HPDE6-E6E7 (cell line): ENCODE results near the gene MACROD2.

ENCODE experiments used
- DNase-seq: peaks from one replicate; pipeline ENCODE4 v3.0.0; 2011; ENCODE audit warnings: missing footprints; ENCODE audit errors: extremely low spot score

Gene MACROD2

GRCh38 chr20:14865731-14866130, 870.4 kb downstream of the MACROD2 start:
- no peak for DNase-seq

DNA sequence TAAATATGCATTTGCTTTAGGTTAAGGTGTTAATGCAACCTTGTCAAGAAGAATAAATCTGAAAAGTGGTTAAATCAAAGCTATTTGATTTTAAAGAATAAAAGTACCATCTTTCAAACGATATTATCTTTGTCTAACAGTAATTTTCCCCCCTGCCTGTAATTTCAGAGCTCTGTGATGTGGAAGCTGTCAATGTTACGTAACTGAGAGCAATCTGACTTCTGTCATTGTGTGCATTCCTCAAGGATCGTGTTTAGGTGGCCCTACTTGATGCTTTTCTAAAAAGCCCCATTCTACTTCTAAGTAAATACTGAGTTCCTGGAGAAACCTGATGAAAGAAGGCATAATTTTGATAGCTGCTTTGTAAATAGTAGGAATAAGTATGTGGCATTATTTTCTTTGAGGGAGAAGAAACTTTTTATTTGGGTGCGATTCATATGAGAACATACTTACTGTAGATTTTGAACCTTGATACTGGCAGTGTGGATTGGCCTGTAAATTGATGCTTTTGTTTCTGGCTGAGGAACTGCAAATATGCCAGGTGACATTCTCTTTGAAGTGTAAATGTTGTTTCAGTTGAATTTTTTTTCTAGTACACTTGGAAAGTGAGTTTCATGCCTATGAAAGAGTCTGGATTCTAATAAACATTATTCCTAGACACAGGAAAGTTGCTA, 871.7 kb downstream of the MACROD2 start:
- no peak for DNase-seq

DNA sequence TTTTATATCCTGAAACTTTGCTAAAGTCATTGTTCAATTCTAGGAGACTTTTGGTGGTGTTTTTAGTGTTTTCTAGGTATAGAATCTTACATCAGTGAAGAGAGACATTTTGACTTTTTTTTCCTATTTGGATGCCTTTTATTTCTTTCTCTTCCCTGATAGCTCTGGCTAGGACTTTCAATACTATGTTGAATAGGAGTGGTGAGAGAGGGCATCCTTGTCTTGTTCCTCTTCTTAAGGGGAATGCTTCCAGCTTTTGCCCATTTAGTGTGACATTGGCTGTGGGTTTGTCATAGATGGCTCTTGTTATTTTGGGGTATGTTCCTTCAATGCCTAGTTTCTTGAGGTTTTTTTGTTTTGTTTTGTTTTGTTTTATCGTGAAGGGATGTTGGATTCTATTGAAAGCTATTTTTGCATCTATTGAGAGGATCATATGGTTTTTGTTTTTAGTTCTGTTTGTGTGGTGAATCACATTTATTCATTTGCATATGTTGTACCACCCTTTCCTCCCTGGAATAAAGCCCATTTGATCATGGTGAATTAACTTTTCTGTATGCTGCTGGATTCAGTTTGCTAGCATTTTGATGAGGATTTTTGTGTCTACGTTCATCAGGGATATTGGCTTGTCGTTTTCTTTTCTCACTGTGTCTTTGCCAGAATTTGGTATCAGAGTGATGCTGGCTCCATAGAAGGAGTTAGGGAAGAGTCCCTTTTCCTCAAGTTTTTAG, 882.1 kb downstream of the MACROD2 start:
- DNase-seq = no peak

DNA sequence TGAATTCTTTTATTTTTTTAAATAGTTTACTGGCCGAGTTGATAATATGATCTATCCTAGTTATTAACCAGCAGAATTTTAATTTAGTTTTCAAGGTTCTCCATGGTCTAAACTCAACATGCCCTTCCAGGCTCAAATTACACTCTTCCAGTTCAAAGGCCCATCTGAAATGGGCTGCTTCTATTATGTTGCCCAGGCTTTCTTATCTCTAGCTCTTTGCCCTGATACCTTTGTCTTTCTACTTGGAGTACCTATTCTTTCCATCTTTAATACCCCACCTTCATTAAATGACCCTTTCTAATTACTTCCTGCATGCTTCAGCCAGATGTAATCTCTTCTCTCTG, 883.3 kb downstream of the MACROD2 start:
- DNase-seq = no peak

DNA sequence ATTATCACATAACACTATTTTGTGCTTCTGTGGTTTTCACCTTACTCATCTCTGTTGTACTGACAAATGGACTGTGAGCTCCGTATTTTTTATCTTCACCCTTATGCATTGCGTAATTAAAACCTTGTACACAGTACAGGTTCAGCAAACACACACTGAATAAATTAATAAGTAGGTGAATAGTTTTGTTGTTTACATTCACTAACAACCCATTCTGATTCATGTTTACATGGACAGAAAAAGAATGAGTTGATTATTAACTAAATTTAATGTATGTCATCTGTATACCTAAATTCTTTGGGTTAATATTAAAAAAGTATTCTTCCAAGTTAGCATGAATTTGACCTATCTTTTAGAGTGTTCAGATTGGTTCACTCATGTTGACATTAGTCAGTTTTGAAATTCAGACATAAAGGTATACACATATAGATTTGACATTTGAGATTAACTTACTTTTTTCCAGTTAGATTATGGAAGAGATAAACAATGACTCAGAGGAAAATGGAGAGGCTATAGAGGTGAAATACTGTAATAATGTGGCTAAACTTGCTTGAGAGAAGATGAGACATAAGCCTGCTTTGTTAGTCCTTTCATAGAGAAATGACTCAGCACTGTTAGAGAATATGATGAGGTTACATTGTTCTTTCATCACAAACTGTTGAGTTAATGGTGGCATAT, 883.8 kb downstream of the MACROD2 start:
- peak; percentile 90 for DNase-seq

GRCh38 chr20:14879839-14880238, 884.5 kb downstream of the MACROD2 start:
- DNase-seq = no peak

DNA sequence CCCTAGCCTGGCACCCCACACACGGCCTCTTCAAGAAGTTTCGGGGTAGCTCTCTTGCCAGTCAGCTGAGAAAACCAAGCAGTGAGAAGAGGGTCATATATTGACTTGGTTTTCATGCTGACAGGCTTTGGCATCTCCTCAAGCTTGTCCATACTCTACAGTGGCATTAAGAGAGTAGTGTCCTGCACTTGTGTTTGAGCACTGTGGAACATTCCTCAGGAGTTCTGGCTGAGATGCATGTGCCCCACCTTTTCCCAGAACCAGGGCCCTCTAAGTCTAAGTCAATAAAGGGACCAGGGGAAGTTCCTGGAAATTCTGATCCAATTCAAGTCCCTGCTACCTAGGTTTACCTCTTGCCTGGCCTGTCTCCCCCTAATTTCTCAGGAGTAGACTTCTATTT, 886.2 kb downstream of the MACROD2 start:
- no peak for DNase-seq

DNA sequence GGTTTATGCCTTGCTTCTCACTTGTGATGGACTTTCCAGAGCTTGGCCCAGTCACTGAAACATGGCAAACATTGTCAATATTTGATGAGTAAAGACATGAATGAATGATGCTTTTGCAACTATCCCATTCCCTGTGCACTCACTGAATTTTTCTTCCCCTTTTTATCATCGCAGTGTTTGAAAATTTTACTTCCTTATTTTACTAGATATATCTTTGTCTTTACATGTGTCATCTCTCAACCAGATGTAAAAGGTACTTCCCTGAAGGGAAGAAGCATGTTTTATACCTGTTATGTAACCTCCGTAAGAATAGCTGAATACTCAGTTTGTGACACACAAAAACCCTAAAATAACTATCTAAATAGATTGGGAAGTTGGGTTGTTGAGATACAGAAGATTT, 886.8 kb downstream of the MACROD2 start:
- no peak for DNase-seq

DNA sequence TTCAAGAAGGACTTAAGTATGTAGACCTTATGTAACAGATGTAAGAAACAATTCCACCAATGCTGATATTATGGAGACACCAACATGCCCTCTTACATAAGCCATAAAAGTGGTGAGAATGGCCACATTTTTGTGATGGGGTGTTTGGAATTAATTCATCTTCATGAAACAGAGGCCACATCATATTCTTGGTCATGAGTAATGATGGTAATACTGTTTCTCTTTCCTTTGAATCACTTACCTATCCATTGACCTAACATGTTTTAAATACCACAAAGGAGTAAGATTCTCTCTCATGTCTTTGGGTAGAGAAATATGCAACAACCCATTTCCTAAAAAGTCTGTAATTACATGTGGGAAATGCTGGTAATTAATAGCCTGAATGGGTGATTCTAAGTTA, 887.5 kb downstream of the MACROD2 start:
- no peak for DNase-seq

GRCh38 chr20:14883324-14883723, 888.0 kb downstream of the MACROD2 start:
- no peak for DNase-seq

DNA sequence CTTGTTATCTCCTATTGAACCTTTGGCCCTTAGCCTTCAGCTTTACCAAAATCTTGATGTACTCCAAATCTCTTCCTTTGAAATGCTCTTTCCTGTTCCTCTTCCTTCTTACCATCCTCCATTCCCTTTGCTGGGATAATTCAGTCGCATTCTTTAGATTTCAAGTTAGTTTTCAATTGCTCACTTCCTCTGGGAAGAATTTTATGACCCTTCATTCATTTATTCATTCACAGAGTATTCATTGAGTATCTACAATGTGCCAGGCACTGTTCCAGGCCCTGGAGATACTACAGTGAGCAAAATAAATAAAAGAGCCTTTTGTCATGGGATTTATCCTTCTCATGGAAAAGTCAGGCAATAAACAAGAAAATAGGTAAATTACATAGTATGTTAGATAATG, 890.3 kb downstream of the MACROD2 start:
- no peak for DNase-seq

DNA sequence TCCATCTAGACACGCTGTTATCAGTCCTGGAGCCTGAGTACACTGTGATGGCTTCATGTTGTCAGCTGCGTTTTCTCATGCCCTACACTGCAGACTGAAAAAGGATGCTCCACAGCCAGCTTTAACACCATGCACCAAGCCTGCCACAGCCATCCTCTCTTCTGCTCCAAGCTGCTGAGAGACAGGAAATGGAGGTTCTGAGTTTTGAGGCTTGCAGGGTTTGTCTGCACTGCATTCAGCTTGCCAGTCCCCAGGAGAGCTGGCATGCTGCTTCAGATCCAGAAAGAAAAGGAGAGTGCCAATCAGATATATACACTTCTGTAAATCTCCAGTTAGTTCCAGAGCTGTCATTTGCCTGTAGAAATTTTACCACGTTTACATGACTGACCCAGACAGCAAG, 892.8 kb downstream of the MACROD2 start:
- DNase-seq = no peak

- no peak for DNase-seq
These were observed 894.4 kb downstream of the MACROD2 start for GRCh38 chr20:14889496-14890255.

GRCh38 chr20:14890713-14891112, 895.4 kb downstream of the MACROD2 start:
- no peak for DNase-seq

GRCh38 chr20:14892782-14893181, 897.5 kb downstream of the MACROD2 start:
- DNase-seq = no peak

DNA sequence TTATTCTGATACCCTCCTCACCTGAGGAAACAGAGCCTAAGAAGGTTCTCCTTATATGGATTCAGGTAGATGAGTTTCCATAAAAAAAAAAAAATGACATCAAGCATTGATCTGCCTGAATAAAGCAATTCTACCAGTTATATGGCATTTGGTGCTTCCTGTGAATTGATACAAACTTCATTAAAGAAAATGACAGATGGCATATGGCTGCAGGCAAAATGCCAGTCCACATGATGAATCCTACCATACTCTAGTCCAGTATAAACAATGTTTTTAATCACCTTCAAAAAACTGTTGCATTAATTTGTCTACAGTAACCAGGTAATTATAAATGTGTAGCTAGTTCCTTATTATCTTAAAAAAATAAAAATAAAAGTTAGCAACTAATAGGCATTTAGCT, 901.3 kb downstream of the MACROD2 start:
- no peak for DNase-seq

- no peak for DNase-seq
These were observed 902.3 kb downstream of the MACROD2 start for GRCh38 chr20:14897608-14898007.

DNA sequence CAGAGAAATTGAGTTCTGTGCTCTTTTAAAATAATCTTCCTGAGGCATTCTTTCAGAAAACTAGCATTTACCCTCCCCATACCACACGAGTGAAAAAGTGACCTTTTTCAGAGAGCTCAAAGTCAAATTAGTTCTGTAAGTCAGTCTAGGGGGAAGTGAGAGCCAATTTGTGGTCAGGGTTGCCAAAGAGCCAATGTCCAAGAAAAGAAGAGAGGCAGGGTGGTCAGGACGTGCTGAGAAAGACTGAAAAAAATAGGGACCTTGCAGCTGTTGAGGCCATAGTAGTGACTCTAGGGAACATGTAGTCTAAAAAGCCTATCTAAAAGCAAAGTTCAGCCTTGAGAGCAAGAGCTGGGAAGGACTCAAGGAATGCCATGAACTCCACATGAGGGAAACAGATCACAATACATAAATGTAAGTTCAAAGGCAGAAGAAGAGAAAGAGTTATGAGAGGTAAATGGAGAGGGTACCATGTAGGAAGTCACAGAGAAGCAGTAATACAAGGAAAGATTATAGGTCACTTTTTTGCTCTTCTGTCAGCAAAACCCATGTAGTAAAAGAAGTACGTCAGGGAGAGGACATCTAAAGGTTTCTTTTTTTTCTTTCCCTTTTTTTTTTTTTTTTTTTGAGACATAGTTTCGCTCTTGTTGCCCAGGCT, 907.2 kb downstream of the MACROD2 start:
- DNase-seq = no peak

DNA sequence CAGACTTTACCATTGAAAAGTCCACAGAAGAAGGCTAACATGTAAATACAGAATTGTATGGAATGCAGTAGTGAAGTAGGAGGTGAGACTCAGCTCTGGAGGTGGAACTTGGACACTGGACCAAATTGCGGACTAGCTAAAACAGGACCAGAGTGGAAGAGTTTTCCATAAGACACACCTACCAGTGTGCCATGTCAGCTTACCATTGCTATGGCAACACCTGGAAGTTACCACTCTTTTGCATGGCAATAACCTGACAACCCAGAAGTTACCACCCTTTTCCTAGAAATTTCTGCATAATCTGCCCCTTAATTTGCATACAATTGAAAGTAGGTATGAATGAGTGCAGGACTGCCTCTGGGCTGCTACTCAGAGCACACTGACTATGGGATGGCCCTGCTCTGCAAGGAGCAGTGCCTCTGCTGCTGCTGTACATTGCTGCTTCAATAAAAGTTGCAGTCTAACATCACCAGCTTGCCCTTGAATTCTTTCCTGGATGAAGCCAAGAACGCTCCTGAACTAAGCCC, 911.7 kb downstream of the MACROD2 start:
- no peak for DNase-seq

DNA sequence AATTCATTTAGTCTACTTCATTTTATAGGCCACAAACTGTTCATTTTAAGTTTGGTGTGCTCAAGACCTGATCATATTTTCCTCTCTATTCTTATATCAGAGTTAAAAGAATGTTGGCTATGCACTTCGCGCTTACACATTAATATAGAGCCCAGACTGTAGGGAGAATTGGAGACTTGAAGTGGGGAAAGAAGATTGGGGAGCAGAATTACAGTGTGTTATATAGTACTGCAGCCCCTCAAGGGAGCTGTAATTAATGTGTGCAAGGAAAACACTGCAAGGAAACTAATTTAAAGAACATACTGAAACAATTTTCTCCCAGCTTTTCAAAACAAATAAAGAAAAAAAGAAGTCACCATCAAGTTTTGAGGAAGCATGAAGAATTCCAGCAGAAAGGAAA, 914.8 kb downstream of the MACROD2 start:
- no peak for DNase-seq

DNA sequence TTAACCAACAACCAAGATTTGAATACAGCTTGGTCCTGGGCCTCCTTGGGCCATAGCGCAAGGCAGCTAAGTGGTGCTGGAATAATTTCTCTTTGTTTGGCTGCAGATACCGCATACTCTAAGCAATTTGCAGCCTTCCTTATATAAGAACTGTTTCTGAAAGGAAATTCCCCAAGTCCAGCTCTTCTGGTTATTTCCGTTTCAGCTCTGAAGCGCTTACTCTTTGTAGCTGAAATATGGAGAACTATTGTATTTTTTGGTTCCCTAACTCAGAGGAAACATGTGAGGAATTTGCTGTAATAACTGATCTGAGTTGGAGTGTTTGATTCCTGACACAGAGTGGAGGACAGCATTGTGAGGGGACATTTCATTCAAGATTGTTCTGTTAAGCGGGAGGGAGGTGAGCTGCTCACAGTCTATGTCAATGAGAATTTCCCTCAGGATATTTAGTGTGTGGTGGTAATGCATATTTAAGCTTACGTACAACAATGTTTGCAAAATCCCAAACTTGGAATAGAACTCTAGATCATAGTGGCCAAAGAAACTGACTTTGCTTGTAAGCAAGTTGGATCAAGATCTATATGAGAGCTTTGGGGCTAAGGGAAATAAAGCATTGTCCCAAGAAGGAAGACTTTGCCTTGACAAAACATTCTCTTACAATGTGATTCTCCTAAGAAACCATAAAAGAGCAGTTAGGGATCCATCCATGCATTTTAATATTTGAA, 918.7 kb downstream of the MACROD2 start:
- no peak for DNase-seq
